ENCODE measurements around the gene PID1.

PID1 gene, protein sequence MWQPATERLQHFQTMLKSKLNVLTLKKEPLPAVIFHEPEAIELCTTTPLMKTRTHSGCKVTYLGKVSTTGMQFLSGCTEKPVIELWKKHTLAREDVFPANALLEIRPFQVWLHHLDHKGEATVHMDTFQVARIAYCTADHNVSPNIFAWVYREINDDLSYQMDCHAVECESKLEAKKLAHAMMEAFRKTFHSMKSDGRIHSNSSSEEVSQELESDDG

DNA sequence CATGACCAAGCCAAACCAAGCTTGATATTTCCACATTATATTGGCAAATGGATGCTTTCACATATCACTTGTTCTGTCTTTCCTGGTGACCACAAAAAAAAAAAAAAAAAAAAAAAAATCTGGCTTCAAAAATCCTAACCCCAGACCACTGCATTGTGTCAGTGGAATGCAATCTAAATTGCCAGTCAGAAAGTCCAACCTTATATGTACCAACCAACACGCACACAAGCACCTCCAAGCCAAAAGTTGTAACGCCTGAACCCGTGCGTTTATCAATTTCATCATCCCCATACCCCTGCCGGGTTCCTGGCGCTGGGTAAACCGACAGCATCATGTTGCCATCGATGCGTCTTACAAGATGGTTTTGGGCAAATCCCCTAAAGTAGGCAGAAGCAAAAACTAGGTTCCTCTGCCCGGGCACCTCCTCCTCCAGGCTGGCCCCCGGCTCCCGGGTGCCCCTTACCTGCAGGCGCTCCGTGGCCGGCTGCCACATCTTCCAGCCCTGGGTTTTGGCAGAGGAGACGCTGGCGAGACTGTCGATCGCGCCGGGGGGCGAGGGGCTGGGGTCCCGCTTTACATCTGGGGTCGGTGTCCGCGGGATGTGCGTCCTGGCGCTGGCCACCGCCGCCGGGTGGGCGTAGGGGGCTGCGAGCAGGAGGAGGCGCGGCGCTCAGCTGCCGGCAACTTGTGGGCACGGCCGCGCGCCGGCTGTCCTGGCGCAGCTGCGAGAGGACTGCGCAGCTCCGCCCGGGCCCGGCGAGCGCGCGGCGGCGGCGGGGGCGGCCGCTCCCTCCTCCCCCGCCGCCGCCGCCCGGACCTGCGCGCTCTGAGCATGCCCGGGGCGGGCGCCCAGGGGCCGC lies at the start of gene PID1:
Gene PID1, minus strand, starts transcription at position 737 of the 860 bp plus-strand sequence. Its CDS starts 244 bp downstream, at position 493.
- DNase-seq: no peak

DNA sequence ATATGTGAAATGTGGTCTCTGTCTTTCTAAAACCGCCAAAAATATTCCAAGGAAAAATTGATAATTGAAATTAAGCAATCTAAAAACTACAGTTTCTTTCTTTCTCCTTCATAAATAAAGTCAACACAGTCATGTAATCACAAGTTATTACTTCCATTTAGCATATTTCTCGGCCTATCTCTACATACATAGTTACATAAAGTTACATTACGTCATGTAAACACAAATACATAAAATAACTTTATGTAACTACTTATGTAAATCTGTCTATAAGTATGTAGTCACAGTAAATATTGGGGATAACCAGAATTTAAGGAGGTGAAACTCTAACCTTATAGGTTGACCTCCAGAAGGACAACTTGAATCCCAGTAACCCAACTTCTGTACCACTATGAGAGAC lies 48.5 kb upstream of the PID1 start:
- no peak for DNase-seq

DNA sequence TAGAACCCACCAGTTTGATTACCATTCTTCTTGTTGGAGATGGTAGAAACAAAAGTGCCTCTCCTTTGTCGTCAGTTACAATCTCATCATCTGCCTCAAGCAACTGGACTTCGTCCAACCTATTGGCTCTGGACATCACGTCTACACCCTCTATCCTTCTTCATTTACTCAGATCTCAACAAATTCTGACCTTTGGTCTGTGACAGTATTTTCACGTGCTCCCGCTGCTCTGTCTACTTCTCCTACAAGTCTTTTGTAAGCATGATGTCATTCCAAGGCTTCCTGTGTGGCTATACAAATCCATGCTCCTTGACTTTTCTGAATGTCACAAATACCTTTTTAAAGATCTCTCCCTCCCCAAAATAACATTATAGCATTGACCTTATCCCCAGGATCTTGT lies 43.0 kb upstream of the PID1 start:
- DNase-seq: no peak

DNA sequence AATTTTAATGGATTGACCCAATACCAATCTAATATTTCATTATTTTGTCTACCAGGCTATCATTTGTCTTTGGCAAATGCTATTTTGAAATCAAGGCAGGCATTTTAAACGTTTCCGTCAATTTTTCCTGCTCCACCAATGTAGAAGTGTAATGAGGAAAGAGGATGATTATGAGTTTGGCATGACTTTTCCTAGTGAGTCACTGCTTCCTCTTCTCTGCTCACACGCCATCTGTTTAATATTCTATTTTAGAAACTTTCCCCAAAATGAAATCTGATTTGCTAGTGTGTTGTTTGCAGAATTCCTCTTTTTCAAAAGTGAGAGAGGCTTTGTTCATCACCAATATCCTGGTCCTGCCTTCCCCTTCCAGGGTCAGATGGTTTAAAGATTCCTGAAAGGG lies 42.5 kb upstream of the PID1 start:
- DNase-seq: no peak

DNA sequence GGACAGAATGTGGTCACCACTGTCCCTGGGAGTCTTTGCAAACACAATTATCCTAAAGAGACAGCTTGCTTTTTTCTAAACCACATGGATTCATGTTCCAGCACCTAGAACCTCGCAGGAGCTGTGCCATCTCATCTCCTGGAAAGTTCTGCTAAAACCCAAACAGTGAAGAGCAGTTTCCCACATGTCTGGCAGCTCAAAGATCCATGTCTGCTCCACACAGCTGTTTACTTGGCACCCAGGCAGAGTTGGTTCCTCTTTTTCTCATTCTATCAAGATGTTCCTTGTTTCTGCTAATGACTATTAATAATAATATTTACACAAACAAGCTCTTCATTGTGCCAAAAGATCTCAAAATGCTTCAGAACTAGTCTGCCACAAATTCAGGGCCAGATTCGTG lies 30.1 kb upstream of the PID1 start:
- DNase-seq: no peak

DNA sequence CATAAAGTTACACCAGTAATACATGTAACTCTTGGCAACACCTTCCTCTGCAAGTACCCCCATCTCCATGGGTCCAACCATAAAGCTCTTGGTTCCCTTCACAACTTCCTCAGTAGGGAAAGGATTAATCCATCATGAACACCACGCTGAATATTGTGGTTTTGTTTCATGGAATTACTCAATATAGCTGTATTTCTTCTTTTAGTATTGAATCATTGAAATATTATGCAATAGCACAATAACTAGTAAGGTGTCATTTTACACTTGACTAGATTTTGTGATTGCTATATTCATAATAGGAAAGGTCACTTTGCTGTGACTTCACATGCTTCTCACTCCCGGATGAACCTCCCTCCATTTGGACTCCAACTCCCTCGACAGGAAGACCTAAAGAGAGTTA lies 29.7 kb upstream of the PID1 start:
- DNase-seq: no peak

DNA sequence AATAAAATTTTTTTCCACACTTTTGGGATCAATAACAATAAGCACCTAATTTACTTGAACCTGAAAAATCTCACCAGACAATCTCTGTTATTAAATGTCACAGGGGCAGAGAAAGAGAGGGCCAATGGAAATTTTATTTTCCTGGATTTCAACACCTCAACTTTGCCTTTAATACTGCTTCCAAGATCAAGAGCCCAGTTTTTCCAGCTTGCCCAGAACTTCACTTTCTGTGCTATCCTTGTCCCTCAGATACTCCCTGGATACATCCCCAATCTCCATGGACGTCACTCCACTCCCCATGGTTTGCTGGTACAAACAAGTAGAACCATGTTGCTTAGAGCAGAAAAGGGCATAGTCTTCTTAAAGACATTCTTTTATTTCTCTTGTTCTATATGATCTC lies 29.3 kb upstream of the PID1 start:
- no peak for DNase-seq

DNA sequence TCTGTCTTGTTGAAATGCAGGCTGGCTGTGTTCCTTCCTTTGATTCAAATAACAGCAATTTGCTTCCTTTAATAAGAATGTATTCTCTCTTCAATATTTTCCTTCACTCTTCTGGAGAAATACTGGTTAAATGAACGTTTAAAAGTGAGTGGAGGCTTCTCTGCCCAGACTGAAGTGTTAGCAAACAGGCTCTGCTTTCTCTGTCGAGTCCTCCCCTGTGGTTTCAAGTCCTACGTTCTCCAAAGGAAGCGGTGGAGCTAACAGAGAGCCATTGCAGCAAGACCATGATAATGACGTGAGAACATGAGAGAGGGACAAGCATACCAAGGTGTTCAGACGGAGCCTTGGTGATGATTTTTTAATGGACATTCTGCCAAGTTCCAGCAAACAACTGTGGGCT lies 26.2 kb upstream of the PID1 start:
- no peak for DNase-seq

DNA sequence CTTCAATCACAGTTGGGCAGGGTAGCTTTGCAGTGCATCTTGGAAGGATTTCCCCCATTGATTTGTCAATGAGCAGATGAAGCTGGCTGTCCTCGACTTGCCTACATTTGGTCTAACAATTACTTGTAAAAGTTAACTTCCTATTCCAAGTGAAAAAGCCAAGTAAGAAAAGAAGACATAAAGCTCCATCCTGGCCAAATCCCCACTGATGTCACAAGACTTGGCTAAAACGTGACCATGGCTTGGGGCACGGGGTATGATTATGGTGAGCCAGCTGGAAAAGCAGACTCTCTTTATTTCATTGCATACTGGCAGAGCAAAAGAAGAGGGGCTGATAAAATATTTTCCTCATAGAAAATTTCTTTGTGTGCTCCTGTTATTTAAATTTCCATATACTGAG lies 25.4 kb upstream of the PID1 start:
- no peak for DNase-seq

DNA sequence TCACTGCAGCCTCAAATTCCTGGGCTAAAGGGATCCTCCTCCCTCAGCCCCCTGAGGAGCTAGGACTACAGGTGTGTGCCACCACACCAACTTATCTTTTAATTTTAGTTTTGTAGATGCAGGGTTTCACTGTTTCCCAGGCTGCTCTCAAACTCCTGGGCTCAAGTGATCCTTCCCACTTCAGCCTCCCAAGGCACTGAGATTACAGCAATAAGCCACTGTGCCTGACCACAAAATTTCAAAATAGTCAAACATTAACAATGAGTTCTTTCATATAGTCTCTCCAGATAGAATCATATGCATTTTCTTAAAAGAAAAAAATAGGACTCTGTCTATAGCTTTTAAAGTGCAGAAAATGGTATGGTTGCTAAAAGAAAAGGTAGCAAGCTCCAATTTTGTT lies 24.9 kb upstream of the PID1 start:
- DNase-seq: no peak

DNA sequence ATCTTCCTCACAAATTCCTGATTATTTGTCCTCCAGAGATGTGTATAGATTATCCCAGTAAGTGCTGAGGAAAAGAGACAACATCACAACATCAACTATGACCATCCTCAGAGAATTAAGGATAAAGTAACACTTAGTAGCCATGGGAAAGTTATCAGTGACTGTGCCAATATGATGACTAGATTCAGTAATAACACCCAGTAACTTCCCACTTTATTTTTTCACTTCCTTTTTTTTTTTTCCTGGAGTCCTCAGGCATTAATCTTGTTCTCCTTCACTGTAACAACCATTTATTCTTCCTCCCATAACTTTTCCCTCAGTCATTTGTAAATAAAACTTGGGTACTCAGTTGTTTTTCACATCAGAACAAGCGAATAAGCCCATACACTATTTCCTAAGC lies 16.7 kb upstream of the PID1 start:
- no peak for DNase-seq

DNA sequence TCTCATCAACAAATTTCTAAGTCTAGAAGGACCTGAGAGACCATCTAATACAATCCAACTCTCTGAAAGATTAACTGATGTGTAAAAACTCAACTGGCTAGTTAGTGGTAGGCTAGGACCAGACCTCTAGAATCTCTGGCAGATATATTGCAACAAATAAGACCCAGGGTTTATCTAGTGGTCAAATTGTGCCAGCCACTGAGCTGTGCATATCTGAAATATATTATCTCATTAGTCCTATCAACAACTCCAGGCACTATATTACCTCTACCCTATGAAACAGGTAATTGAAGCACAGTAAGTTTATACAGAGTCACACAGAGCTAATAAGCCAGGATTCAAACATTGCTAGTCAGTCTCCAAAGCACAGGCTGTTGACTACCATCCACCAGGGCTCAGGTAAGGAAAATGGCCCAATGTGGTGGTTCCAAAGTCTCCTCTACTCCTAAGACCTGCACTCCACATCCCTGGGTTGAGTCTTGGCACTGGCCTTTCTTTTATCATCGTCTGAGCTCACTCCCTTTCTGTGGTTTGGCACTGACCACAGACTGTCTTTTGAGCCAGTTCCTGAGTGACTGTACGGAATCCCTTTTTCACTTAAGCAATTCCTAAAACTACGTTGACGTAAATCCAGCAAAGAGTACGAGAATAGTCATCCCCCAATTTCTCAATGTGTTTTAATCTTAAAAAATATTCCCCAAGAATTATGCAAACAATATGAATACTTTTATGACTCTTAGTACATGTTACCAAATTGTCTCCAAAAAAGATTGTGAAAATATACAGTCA lies 11.9 kb upstream of the PID1 start:
- DNase-seq: no peak

DNA sequence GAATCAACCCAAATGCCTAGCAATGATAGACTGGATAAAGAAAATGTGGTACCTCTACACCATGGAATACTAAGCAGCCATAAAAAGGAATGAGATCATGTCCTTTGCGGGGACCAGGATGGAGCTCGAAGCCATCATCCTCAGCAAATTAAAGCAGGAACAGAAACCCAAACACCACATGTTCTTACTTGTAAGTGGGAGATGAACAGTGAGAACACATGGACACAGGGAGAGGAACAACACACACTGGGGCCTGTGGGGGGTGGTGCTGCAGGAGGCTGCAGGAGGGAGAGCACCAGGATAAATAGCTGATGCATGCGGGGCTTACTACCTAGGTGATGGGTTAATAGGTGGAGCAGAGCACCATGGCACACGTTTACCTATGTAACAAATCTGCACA lies 8.4 kb upstream of the PID1 start:
- no peak for DNase-seq

DNA sequence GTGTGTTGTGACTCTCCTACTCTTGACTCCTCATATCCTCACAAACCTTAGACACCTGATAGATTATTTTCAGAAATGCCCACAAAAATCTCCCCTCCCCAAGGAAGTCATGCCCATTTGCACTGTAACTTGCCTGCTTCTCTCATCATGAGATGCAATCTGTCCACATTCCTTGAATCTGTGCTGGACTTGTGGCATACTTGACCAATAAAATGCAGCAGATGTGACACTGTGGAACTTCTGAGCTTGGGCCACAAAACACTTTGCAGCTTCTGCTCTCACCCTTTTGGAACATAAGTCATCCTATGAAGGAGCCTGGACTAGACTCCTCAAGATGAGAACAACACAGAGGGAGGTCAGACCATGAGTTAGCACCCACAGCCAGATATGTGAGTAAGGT lies 4.4 kb upstream of the PID1 start:
- no peak for DNase-seq

DNA sequence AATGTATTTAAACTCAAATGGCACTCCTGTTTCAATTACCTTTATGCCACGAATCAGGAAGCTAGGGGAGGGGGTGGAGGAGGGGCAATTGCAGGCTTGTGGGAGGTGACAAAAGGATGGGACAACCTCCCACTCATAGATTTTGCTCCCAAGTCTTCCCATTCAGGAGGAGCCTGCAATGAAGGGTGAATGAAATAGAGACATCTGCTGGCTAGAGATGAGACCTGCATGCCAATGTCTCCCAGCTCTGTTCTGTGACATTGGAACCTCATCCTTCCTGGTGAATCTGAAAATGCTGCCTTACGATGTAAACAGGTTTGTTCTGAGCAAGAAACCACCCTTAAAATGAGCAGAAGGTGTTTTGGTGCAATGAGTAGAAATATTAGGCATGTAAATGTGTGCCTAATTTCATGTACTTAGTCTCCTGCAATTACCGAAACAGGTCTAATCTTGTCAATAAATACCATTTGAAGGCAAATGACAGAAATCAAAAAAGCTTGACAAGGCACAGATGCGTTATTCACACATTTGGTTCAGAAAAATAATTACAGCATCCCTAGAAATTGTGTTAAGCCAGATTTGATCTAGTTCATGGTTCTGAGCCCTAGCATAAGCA lies 2.7 kb upstream of the PID1 start:
- no peak for DNase-seq

DNA sequence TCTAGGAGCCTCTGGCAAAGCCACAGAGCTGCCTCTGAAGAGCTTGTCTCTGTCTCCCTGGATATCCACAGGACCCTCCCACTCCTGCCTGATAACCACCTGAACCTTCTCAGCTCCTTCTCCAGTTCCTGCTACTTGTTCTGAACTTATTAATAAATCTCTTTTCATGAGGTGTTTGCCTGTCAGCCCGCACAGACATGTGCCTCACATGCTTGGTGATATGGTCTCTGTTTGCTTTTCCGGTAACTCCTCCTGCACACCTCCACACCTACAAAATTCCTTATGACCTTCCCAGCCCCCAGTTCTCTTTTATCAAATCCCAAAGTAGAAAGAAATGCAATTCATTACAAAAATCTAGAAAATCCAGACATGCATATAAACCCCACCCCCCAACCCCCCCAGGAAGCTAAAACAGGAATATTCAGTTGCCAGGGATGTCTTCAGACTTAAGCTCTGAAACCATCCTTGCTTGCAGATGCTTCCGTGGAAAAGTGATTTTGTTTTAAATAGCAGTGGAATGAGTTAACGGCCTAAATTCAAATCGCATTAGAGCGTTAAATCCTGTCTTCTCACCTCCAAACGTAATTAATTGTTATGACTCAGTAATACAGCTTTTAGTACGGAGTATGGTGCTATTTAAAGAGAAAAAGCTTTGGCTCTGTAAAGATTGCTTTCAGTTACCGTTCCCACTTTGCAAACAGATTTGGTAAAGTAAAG lies 2.1 kb upstream of the PID1 start:
- no peak for DNase-seq

DNA sequence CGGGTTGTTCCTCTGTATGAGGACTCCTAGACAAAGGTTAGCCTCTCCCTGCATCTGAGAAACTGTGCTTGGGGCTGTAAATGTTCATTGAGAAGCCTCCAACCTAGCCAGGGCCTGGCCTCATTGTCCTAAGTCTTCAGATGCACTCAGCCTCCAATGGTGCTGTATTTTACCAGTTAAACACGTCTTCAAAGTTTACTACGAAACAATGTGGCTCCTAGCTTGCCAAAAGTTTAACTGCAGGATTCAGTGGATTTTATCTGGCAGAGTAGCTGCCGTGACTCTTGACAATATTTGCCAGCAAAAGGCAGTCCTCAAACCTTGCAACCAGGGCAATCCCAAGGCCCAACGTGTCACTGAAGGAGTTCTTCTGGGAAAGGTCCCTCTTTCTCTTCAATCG lies 1.1 kb downstream of the PID1 start:
- DNase-seq: no peak

DNA sequence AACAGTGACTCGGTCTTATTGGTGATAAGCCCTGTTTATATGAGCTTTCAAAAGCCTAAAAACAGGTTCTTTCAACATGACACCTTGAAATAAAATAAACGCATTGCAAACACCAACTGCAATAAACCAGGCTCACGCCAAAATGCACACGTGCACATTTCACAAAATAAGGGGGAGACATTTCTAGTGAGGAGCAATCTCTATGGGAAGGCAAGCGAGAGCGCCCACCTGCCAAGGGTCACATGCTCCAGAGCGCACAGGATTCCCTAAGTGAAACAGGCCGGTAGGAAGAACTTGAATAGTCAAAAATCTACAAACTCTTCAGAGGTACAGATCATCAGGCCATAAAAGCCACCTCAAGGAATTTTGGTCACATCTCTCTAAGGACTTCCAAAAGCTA lies 1.9 kb downstream of the PID1 start:
- DNase-seq: no peak

DNA sequence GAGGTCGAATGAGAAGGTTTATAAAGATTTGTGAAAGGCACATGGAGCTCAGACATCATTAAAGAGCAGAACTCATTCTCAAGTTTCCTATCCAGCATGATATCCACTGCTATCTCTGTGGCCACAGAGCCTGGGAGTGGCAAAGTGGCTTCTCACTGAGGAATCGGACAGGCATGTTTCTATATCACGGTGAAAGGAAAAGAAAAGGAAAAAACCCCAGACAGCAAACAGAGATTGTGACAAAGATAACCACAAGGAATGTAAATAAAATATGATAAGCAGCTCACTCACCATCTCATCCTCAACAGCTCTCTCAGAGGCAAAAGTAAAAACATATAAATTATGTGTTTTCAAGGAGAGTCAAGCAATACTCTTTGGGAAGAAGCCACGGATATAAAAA lies 2.5 kb downstream of the PID1 start:
- no peak for DNase-seq

DNA sequence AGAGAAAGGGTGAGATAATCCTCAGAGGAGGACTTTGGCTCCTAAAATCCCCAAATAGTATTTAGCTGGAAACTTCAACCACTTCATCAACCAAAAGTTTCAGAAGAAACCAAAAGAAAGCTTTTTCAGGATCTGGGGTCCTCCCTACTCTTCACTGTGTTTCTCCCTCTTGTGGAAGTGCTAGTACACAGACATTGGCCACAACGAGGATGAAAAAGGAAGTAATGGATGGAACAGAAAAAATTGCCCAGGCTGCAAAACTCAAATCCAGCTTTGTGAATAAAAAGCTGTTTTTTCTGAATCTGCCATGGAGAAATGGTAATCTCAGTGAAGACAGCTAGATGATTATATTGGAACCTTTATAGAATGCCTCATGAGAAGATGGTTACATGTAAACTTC lies 4.0 kb downstream of the PID1 start:
- no peak for DNase-seq

DNA sequence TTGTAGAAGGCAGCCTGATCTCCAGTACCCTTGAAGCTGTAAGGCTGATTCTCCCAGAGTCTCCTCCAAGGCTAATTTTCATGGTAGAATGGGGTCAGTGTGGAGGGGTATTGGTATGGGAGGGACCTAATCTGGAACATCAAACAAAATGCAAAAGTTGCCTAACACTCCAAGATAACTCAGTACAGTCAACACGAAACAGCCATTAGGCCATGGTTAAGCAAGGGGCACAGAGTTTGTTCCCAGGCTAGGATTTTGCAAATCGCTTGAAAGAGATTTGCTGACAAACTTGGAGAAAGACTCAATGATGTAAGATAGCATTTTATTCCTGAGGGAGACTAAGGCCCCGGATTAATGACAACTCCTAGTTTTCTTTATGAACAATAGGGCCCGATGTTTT lies 5.4 kb downstream of the PID1 start:
- DNase-seq: no peak

DNA sequence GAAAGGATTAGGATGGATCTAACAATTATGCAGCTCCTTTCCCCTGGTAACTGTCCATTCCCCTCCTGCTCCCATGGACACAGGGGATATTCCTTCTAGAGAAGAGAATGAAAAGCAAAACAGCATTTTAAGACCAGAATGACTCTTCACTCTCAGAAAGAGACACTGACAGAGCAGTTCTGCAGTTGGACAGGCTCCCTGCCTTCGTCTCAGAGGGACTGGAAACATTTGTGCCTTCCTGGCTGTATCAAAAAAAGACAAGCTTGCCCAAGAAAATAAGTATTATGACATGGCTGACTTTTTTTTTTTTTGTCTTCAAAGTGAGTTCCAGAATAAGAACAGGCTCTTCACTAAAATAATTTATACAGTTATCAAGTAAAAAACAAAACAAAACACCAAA lies 9.5 kb downstream of the PID1 start:
- DNase-seq: no peak

DNA sequence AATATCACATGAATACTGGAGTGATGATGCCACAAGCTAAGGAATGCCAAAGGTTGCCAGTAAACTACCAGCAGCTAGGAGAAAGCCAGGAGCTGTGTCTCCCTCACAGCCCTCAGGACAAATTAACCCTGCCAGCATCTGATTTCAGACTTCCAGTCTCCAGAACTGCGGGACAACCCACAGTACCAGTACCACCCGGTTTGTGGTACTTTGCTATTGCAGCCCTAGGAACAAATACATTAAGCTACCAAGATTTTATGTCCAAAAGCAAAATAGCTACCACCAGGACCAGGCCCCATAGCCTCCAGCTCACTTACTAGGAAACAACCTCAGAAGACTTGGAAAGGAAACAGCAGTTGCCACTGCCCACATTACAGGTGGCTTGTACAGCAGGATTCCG lies 10.0 kb downstream of the PID1 start:
- no peak for DNase-seq
